Measurements from ENCODE around the gene CD2.

DNA sequence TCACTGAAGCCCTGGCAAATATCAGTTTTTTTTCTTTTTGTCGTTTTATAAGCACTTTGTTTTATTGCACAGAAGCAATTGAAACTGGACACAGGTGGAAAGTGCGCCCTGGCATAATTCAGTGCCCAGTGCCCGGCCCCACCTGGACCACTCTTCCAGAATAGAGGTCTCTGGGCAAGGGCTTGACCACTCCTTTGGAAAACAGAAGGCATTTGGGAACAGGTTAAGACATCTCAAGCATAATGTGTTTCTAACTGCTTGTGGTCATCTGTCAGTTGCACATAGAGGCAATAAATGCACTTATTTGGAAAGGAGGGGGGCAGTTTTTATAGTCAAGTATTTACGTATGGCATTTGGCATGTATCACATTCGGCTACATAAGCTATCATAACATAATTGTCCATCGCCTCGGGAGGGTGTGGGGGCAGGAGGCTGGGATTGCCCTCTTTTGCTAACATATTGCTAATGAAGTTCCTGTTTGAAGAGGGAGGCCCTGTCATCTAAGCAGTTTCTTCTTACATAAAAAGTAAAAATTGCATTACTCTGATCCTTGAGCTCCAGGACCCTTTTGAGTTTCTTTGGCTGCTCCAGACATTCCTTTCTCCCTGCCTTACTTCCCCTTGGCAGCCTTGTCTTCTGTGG, 14.7 kb upstream of the CD2 start:
- no peak for TF ChIP-seq POLR2AphosphoS5 (IDR thresholded peaks at IDR 0.05; ENCODE audit: borderline replicate concordance, low read depth, low read length)
- no peak for TF ChIP-seq EZH2 (IDR thresholded peaks at IDR 0.05)
- no peak for TF ChIP-seq FOXP2 (optimal IDR thresholded peaks at IDR 0.05; ENCODE audit: control extremely low read depth, extremely low read length, insufficient read depth)

All from SK-N-MC (cell line).